HG03442 (cell line): ENCODE data around the gene TAS1R3.
"Not testable (repeated sequence)": the region's sequence is repeated elsewhere in the genome, so short reads cannot be mapped to it uniquely, and the experiment has no call there.

Source experiments
- ATAC-seq: cut with Tn5 transposase; IDR thresholded peaks from one replicate; pipeline ENCODE4 v1.9.1; 2021; ENCODE audit warnings: mild to moderate bottlenecking, moderate library complexity; ENCODE audit not compliant: unreplicated experiment

The TAS1R3 gene

GRCh38 chr1:1307923-1308755, 22.9 kb upstream of the TAS1R3 start, which contains the start of the genes ACAP3 and PUSL1:
TSS of gene ACAP3 (minus strand) at chr1:1307930. CDS start at chr1:1307815, 115 bp downstream.
TSS of gene PUSL1 (plus strand) at chr1:1308597. CDS start at chr1:1308644, 47 bp downstream.
- ATAC-seq: peak; percentile 59

- no peak for ATAC-seq
Measured at GRCh38 chr1:1308756-1309250, 22.3 kb upstream of the TAS1R3 start.

- no peak for ATAC-seq
Measured at GRCh38 chr1:1309251-1310108, 21.6 kb upstream of the TAS1R3 start.

- ATAC-seq: no peak
Measured at GRCh38 chr1:1310109-1310385, 21.0 kb upstream of the TAS1R3 start.

GRCh38 chr1:1310476-1311053, 20.5 kb upstream of the TAS1R3 start:
- ATAC-seq: no peak

- ATAC-seq: no peak
Measured at GRCh38 chr1:1311107-1312104, 19.7 kb upstream of the TAS1R3 start.

GRCh38 chr1:1312450-1313314, 18.4 kb upstream of the TAS1R3 start:
- no peak for ATAC-seq

- no peak for ATAC-seq
Measured at GRCh38 chr1:1313500-1314236, 17.4 kb upstream of the TAS1R3 start.

- ATAC-seq: no peak
Measured at GRCh38 chr1:1314237-1314586, 16.9 kb upstream of the TAS1R3 start.

GRCh38 chr1:1314678-1315335, 16.3 kb upstream of the TAS1R3 start:
- no peak for ATAC-seq

GRCh38 chr1:1315435-1315954, 15.6 kb upstream of the TAS1R3 start:
- no peak for ATAC-seq

- ATAC-seq: not testable (repeated sequence)
Measured at GRCh38 chr1:1316199-1316598, 14.9 kb upstream of the TAS1R3 start.

- ATAC-seq: no peak
Measured at GRCh38 chr1:1317420-1317819, 13.7 kb upstream of the TAS1R3 start.

- ATAC-seq: no peak
Measured at GRCh38 chr1:1318131-1318652, 12.9 kb upstream of the TAS1R3 start.

- no peak for ATAC-seq
Measured at GRCh38 chr1:1318777-1319645, 12.1 kb upstream of the TAS1R3 start.

- ATAC-seq: no peak
Measured at GRCh38 chr1:1319646-1319941, 11.5 kb upstream of the TAS1R3 start.
